Measurements from ENCODE around the gene KCNE3. TPM values are rescaled to one million over a fixed set of nuclear protein-coding genes. Genes with fewer than 3 reads are reported as not detected.

KCNE3 gene
- total and polyA plus RNA-seq, 10 of the 15 experiments (the other 5 are each of a cell fraction or from before 2014, with no cell fraction given) = not detected

GRCh38 chr11:74462009-74462408 lies 5.3 kb downstream of the KCNE3 start (continued):
- TF ChIP-seq ATF2 (IDR thresholded peaks at IDR 0.05; ENCODE audit: low read length) (no peak), ZNF274 (IDR thresholded peaks at IDR 0.05; ENCODE audit: insufficient read depth, insufficient read length) (no peak), KDM1A (IDR thresholded peaks at IDR 0.05; ENCODE audit: borderline replicate concordance) (no peak)

GRCh38 chr11:74460481-74461154 lies 6.7 kb downstream of the KCNE3 start:
- in situ Hi-C loops (cut with MboI) = no loop called here
- ATAC-seq (no peak), FAIRE-seq (no peak), DNase-seq (ENCODE audit: low read depth, low spot score) (no peak)
- Histone ChIP-seq H3K4me3 (no peak overlapping the region), H3K9me3 (replicated peaks; ENCODE audit: control insufficient read depth, insufficient read depth, low read length) (no peaks in the 10 kb centered on the region), H2AFZ (ENCODE audit: control insufficient read depth, low read depth, low read length) (no peak overlapping the region), H4K20me1 (ENCODE audit: control insufficient read depth, insufficient read depth) (no peaks in the 10 kb centered on the region), H3K79me2 (ENCODE audit: control insufficient read depth, insufficient read depth, low read length) (no peaks in the 10 kb centered on the region), H3K27me3 (replicated peaks in 1 of 2; ENCODE audit: control insufficient read depth in 2 of 2, insufficient read depth in 2 of 2, low read length in 1 of 2) (no peaks in the 10 kb centered on the region; a peak in 2 of 4 replicates), H3K4me1 (ENCODE audit: control insufficient read depth, insufficient read depth, low read length) (no peaks in the 10 kb centered on the region), H3K36me3 (ENCODE audit: control insufficient read depth in 2 of 2, insufficient read depth in 2 of 2, low read length in 1 of 2) (no peaks in the 10 kb centered on the region), H3K9ac (ENCODE audit: control insufficient read depth, insufficient read depth, low read length) (no peak overlapping the region), H3K27ac (ENCODE audit: control insufficient read depth, insufficient read depth) (no peak overlapping the region), H3K4me2 (ENCODE audit: control insufficient read depth, insufficient read depth) (no peak overlapping the region)
- 0% methylated on average over 2 of the region's 2 CpGs for WGBS (ENCODE audit: insufficient coverage, insufficient replicate concordance, low lambda C conversion rate, missing lambda C conversion rate)
- SMC1A ChIA-PET (ENCODE audit: uncharacterized antibody, unreplicated experiment) = no interaction called here
- TF ChIP-seq E4F1 (IDR thresholded peaks at IDR 0.05; ENCODE audit: borderline replicate concordance, partially characterized antibody) (no peak), RAD51 (IDR thresholded peaks at IDR 0.05) (no peak), CEBPB (IDR thresholded peaks at IDR 0.05; ENCODE audit: borderline replicate concordance in 1 of 2, low read depth in 2 of 2, low read length in 2 of 2) (no peak), CBX3 (IDR thresholded peaks at IDR 0.05; ENCODE audit: borderline replicate concordance, low read depth) (no peak), TAF1 (IDR thresholded peaks at IDR 0.05; ENCODE audit: borderline replicate concordance, low read depth, low read length) (no peak), ZBTB4 (CRISPR knock-in tag; IDR thresholded peaks at IDR 0.05) (no peak), RELB (IDR thresholded peaks at IDR 0.05; ENCODE audit: low read depth) (no peak)
- RAD21 ChIA-PET (ENCODE audit: unreplicated experiment) = no interaction called here
- BruUV-seq (replicated peaks) = no TSS peak
- CTCF ChIA-PET = no interaction called here
- intact Hi-C loops (cut with micrococcal nuclease; ENCODE audit: unreplicated experiment) = no loop called here
- POLR2A ChIA-PET = no interaction called here
